Activated CD4-positive, alpha-beta memory T cell treated with anti-CD3 and anti-CD28 coated beads, Interleukin-2, amount 10 ng/mL, durations not matched to agents 7 days and 5 days (primary cell): ENCODE data around the gene OR2T27. TPM values are rescaled to one million over a fixed set of nuclear protein-coding genes. Genes with fewer than 3 reads are reported as not detected.
"Not testable (repeated sequence)": the region's sequence is repeated elsewhere in the genome, so short reads cannot be mapped to it uniquely, and the experiment has no call there.

Experiments used
- CTCF ChIA-PET: fragments of 350-600 bp; sonication (Branson Sonifier 250); formaldehyde crosslinking; loops from one replicate; lab custom pipeline; 2021; ENCODE audit warnings: antibody characterized with exemption, inconsistent platforms; lab: Charles Lee
- POLR2A ChIA-PET: fragments of 350-600 bp; sonication (Branson Sonifier 250); formaldehyde crosslinking; loops from one replicate; lab custom pipeline; 2021; ENCODE audit warnings: antibody characterized with exemption; lab: Charles Lee
- DNase-seq: peaks from one replicate; pipeline ENCODE4 v3.0.0-alpha.2; 2020
- H3K27ac Mint-ChIP-seq: one replicate; pipeline ENCODE4 v1.8.0; 2021; ENCODE audit warnings: mild to moderate bottlenecking, mixed read lengths
- H3K27me3 Mint-ChIP-seq: one replicate; pipeline ENCODE4 v1.8.0; 2021; ENCODE audit warnings: mixed read lengths
- H3K36me3 Mint-ChIP-seq: one replicate; pipeline ENCODE4 v1.8.0; 2021; ENCODE audit warnings: low read depth, mixed read lengths
- H3K4me1 Mint-ChIP-seq: one replicate; pipeline ENCODE4 v1.8.0; 2021; ENCODE audit warnings: mixed read lengths
- H3K4me3 Mint-ChIP-seq: one replicate; pipeline ENCODE4 v1.8.0; 2021; ENCODE audit warnings: mild to moderate bottlenecking, mixed read lengths
- H3K9me3 Mint-ChIP-seq: one replicate; pipeline ENCODE4 v1.8.0; 2021; ENCODE audit warnings: mixed read lengths
- total RNA-seq, 2 experiments: library from RNA; stranded (reverse); gene quantifications; one replicate each; pipeline ENCODE4 v1.2.3, GENCODE V29; 2021

OR2T27 gene
- total RNA-seq, 2 experiments from 2014 or later, result not detected

GRCh38 chr1:248670003-248670402 is 14.7 kb upstream of the OR2T27 start:
- Mint-ChIP-seq H3K9me3 (peaks cover 6% of the 10 kb centered on the region), H3K27me3 (no peaks in the 10 kb centered on the region), H3K4me1 (no peaks in the 10 kb centered on the region), H3K4me3 (no peak overlapping the region), H3K36me3 (no peaks in the 10 kb centered on the region), H3K27ac (no peak overlapping the region)
- ChIA-PET CTCF (no interaction called here), POLR2A (no interaction called here)
- DNase-seq, result no peak

GRCh38 chr1:248663453-248664328 is 8.4 kb upstream of the OR2T27 start:
- CTCF ChIA-PET, H3K27me3 Mint-ChIP-seq: not testable (repeated sequence)

GRCh38 chr1:248656797-248657196 is 1.5 kb upstream of the OR2T27 start:
- H3K4me3 Mint-ChIP-seq, H3K27me3 Mint-ChIP-seq, DNase-seq, H3K36me3 Mint-ChIP-seq, POLR2A ChIA-PET, H3K27ac Mint-ChIP-seq, CTCF ChIA-PET, H3K9me3 Mint-ChIP-seq, H3K4me1 Mint-ChIP-seq: not testable (repeated sequence)

More at GRCh38 chr1:248663453-248664328, 8.4 kb upstream of the OR2T27 start:
- H3K4me1 Mint-ChIP-seq, H3K9me3 Mint-ChIP-seq, POLR2A ChIA-PET, H3K27ac Mint-ChIP-seq, H3K36me3 Mint-ChIP-seq, DNase-seq, H3K4me3 Mint-ChIP-seq: not testable (repeated sequence)

- DNase-seq, H3K4me3 Mint-ChIP-seq, H3K4me1 Mint-ChIP-seq, H3K27ac Mint-ChIP-seq, CTCF ChIA-PET, H3K27me3 Mint-ChIP-seq, POLR2A ChIA-PET, H3K9me3 Mint-ChIP-seq, H3K36me3 Mint-ChIP-seq: not testable (repeated sequence)
Observed at GRCh38 chr1:248648770-248649536, 6.4 kb downstream of the OR2T27 start.

- POLR2A ChIA-PET, DNase-seq, H3K4me3 Mint-ChIP-seq, H3K27ac Mint-ChIP-seq, H3K9me3 Mint-ChIP-seq, CTCF ChIA-PET, H3K27me3 Mint-ChIP-seq, H3K4me1 Mint-ChIP-seq, H3K36me3 Mint-ChIP-seq: not testable (repeated sequence)
Observed at GRCh38 chr1:248645178-248645577, 10.2 kb downstream of the OR2T27 start, which contains the start of gene OR2T35. Gene OR2T35, minus strand, starts transcription at chr1:248645278. Its CDS starts 6,020 bp downstream, at chr1:248639258.

- H3K27me3 Mint-ChIP-seq, result not testable (repeated sequence)
Observed at GRCh38 chr1:248642971-248643651, 12.2 kb downstream of the OR2T27 start.

GRCh38 chr1:248641583-248641982 is 13.7 kb downstream of the OR2T27 start:
- CTCF ChIA-PET, H3K36me3 Mint-ChIP-seq, H3K27ac Mint-ChIP-seq, H3K4me3 Mint-ChIP-seq, H3K9me3 Mint-ChIP-seq, DNase-seq, H3K4me1 Mint-ChIP-seq, POLR2A ChIA-PET, H3K27me3 Mint-ChIP-seq: not testable (repeated sequence)

More at GRCh38 chr1:248642971-248643651, 12.2 kb downstream of the OR2T27 start:
- H3K4me1 Mint-ChIP-seq, H3K9me3 Mint-ChIP-seq, H3K27ac Mint-ChIP-seq, CTCF ChIA-PET, H3K4me3 Mint-ChIP-seq, DNase-seq, H3K36me3 Mint-ChIP-seq, POLR2A ChIA-PET: not testable (repeated sequence)

- H3K27ac Mint-ChIP-seq, H3K9me3 Mint-ChIP-seq, H3K36me3 Mint-ChIP-seq, H3K4me3 Mint-ChIP-seq, H3K27me3 Mint-ChIP-seq, CTCF ChIA-PET, DNase-seq, POLR2A ChIA-PET, H3K4me1 Mint-ChIP-seq: not testable (repeated sequence)
Observed at GRCh38 chr1:248640906-248641305, 14.4 kb downstream of the OR2T27 start.

GRCh38 chr1:248639652-248640051 is 15.7 kb downstream of the OR2T27 start:
- H3K27ac Mint-ChIP-seq, H3K4me3 Mint-ChIP-seq, H3K4me1 Mint-ChIP-seq, H3K36me3 Mint-ChIP-seq, H3K27me3 Mint-ChIP-seq, DNase-seq, CTCF ChIA-PET, POLR2A ChIA-PET, H3K9me3 Mint-ChIP-seq: not testable (repeated sequence)

GRCh38 chr1:248636612-248637011 is 18.7 kb downstream of the OR2T27 start:
- H3K27ac Mint-ChIP-seq, CTCF ChIA-PET, H3K36me3 Mint-ChIP-seq, POLR2A ChIA-PET, H3K4me1 Mint-ChIP-seq, DNase-seq, H3K4me3 Mint-ChIP-seq, H3K27me3 Mint-ChIP-seq, H3K9me3 Mint-ChIP-seq: not testable (repeated sequence)

GRCh38 chr1:248634991-248635390 is 20.3 kb downstream of the OR2T27 start, which contains the start of gene OR2T11:
Gene OR2T11, minus strand, starts transcription at chr1:248635091. Its CDS starts 7,963 bp downstream, at chr1:248627128.
- H3K4me1 Mint-ChIP-seq, DNase-seq, H3K27ac Mint-ChIP-seq, CTCF ChIA-PET, H3K36me3 Mint-ChIP-seq, H3K27me3 Mint-ChIP-seq, H3K4me3 Mint-ChIP-seq, H3K9me3 Mint-ChIP-seq, POLR2A ChIA-PET: not testable (repeated sequence)

GRCh38 chr1:248631354-248632008 is 23.8 kb downstream of the OR2T27 start:
- H3K27me3 Mint-ChIP-seq, result no peaks in the 10 kb centered on the region
- no peak overlapping the region for H3K4me3 Mint-ChIP-seq
- ChIA-PET CTCF (no interaction called here), POLR2A (no interaction called here)
- no peaks in the 10 kb centered on the region for H3K9me3 Mint-ChIP-seq
- no peak for DNase-seq
- no peaks in the 10 kb centered on the region for H3K36me3 Mint-ChIP-seq
- no peaks in the 10 kb centered on the region for H3K4me1 Mint-ChIP-seq
- H3K27ac Mint-ChIP-seq, result no peak overlapping the region

- no peaks in the 10 kb centered on the region for H3K27me3 Mint-ChIP-seq
- H3K36me3 Mint-ChIP-seq, result no peaks in the 10 kb centered on the region
- no peaks in the 10 kb centered on the region for H3K4me1 Mint-ChIP-seq
- CTCF ChIA-PET, result no interaction called here
- H3K4me3 Mint-ChIP-seq, result no peak overlapping the region
- H3K9me3 Mint-ChIP-seq, result no peaks in the 10 kb centered on the region
- H3K27ac Mint-ChIP-seq, result no peak overlapping the region
- no peak for DNase-seq
- POLR2A ChIA-PET, result no interaction called here
Observed at GRCh38 chr1:248630551-248630950, 24.8 kb downstream of the OR2T27 start.
